ENCODE results near the gene CIAO2A. TPM values are rescaled to one million over a fixed set of nuclear protein-coding genes. Genes with fewer than 3 reads are reported as not detected.

CIAO2A gene
- total RNA-seq, 2 experiments from 2014 or later = 78.7 to 84.7 TPM

DNA sequence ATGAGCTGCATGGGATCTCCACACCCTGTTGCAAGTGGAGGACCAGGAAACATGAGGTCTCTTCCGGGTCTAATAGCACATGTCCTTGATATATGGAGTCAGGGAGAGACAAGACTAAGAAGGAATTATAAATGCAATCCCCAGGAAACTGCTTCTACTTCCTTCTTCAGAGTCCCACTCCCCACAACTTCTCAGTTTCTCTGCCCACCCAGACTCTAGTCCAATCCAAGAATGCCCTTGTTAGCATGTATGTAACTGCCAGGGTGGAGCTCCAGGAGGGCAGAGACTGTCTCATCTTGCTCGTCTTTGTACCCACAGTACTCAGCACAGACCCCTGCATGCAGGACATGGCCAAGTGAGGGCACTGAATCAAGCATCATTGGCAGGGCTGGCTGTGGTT lies 55.7 kb downstream of the CIAO2A start:
- no peak overlapping the region for H3K4me2 ChIP-seq (ENCODE audit: low read length)
- DNase-seq (ENCODE audit: low spot score) = no peak
- intact Hi-C loops (cut with micrococcal nuclease; ENCODE audit: unreplicated experiment) = no loop called here
- no peak for TF ChIP-seq EZH2phosphoT487 (IDR thresholded peaks at IDR 0.05; ENCODE audit: borderline replicate concordance, low read depth, low read length)
- TF ChIP-seq, protein P1, sequence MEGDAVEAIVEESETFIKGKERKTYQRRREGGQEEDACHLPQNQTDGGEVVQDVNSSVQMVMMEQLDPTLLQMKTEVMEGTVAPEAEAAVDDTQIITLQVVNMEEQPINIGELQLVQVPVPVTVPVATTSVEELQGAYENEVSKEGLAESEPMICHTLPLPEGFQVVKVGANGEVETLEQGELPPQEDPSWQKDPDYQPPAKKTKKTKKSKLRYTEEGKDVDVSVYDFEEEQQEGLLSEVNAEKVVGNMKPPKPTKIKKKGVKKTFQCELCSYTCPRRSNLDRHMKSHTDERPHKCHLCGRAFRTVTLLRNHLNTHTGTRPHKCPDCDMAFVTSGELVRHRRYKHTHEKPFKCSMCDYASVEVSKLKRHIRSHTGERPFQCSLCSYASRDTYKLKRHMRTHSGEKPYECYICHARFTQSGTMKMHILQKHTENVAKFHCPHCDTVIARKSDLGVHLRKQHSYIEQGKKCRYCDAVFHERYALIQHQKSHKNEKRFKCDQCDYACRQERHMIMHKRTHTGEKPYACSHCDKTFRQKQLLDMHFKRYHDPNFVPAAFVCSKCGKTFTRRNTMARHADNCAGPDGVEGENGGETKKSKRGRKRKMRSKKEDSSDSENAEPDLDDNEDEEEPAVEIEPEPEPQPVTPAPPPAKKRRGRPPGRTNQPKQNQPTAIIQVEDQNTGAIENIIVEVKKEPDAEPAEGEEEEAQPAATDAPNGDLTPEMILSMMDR (conservative IDR thresholded peaks at IDR 0.05; ENCODE audit: low read length) = no peak
- no peak overlapping the region for H3K27ac ChIP-seq (ENCODE audit: low read depth, low read length, poor library complexity, severe bottlenecking)
- H4K20me1 ChIP-seq (ENCODE audit: insufficient read depth, low read length) = no peaks in the 10 kb centered on the region
- no peaks in the 10 kb centered on the region for H3K9me2 ChIP-seq (ENCODE audit: insufficient read depth, low read length)
- H2AFZ ChIP-seq (ENCODE audit: low read length) = no peak overlapping the region
- H3K9me3 ChIP-seq (ENCODE audit: low read length) = no peaks in the 10 kb centered on the region
- no TSS peak for BruUV-seq (replicated peaks)
- ChIA-PET CTCF (ENCODE audit: unreplicated experiment) (no interaction called here), POLR2A (no interaction called here)
- H3K4me1 ChIP-seq (ENCODE audit: insufficient read depth, low read length, poor library complexity, severe bottlenecking) = no peaks in the 10 kb centered on the region
- no peaks in the 10 kb centered on the region for H3K79me2 ChIP-seq (ENCODE audit: insufficient read depth, low read depth, low read length)
- H3K4me3 ChIP-seq (ENCODE audit: low read depth, low read length, poor library complexity, severe bottlenecking) = no peak overlapping the region
- H3K36me3 ChIP-seq (ENCODE audit: insufficient read depth, low read length) = no peaks in the 10 kb centered on the region

DNA sequence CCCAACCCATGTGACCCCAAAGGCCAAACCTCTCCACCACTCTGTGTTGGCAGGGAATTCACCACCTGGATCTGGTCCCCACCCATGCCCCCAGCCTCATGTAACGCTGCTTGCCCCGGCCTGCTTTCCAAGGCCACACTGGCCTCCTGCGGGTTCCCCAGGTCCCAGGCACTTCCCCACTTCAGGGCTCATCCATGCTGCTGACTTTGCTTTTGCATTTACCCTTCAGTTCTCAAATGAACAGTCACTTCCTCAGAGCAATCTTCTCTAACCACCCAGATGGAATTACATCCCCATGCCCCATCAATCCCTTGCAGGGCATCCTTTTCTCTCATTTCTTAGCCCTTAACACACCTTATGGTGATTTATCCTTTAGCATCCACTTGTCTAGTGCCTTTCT lies 56.5 kb downstream of the CIAO2A start:
- Histone ChIP-seq H3K4me2 (ENCODE audit: low read length) (no peak overlapping the region), H3K9me2 (ENCODE audit: insufficient read depth, low read length) (no peaks in the 10 kb centered on the region), H3K4me1 (ENCODE audit: insufficient read depth, low read length, poor library complexity, severe bottlenecking) (no peaks in the 10 kb centered on the region), H3K36me3 (ENCODE audit: insufficient read depth, low read length) (no peaks in the 10 kb centered on the region), H4K20me1 (ENCODE audit: insufficient read depth, low read length) (no peaks in the 10 kb centered on the region), H3K27ac (ENCODE audit: low read depth, low read length, poor library complexity, severe bottlenecking) (no peak overlapping the region), H2AFZ (ENCODE audit: low read length) (no peak overlapping the region), H3K9me3 (ENCODE audit: low read length) (no peaks in the 10 kb centered on the region), H3K79me2 (ENCODE audit: insufficient read depth, low read depth, low read length) (no peaks in the 10 kb centered on the region), H3K4me3 (ENCODE audit: low read depth, low read length, poor library complexity, severe bottlenecking) (no peak overlapping the region)
- BruUV-seq (replicated peaks) = no TSS peak
- TF ChIP-seq EZH2phosphoT487 (IDR thresholded peaks at IDR 0.05; ENCODE audit: borderline replicate concordance, low read depth, low read length) = no peak
- TF ChIP-seq, protein P1 (conservative IDR thresholded peaks at IDR 0.05; ENCODE audit: low read length) = no peak
- CTCF ChIA-PET (ENCODE audit: unreplicated experiment) = no interaction called here
- DNase-seq (ENCODE audit: low spot score) = no peak
- POLR2A ChIA-PET = interaction anchor here (0.6 kb wide), 1 partner anchor 322 kb away, joined by 3 read pairs; no protein-coding TSS in a partner anchor
- intact Hi-C loops (cut with micrococcal nuclease; ENCODE audit: unreplicated experiment) = no loop called here

DNA sequence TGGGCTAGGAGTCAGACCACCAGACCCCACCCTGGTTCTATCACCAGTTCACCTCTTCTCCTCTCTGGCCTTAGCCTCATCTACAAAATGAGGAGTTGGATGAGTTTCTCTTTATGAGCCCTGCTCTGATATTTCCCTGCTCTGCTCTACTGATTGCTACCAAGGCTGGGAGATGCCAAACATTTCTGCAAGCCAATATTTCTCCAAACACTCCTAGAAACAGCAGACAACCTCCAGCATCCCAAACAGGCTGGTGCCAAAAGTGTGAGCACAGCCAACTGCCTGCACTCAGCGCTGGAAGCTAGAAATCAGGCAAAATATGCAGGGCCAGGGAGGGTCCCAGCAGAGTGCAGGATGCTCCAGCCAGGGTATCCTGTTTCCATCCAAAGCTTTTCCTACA lies 58.1 kb downstream of the CIAO2A start:
- H4K20me1 ChIP-seq (ENCODE audit: insufficient read depth, low read length) = no peaks in the 10 kb centered on the region
- no peak overlapping the region for H3K27ac ChIP-seq (ENCODE audit: low read depth, low read length, poor library complexity, severe bottlenecking)
- no peaks in the 10 kb centered on the region for H3K4me1 ChIP-seq (ENCODE audit: insufficient read depth, low read length, poor library complexity, severe bottlenecking)
- no peaks in the 10 kb centered on the region for H3K9me2 ChIP-seq (ENCODE audit: insufficient read depth, low read length)
- H3K4me2 ChIP-seq (ENCODE audit: low read length) = no peak overlapping the region
- no peaks in the 10 kb centered on the region for H3K79me2 ChIP-seq (ENCODE audit: insufficient read depth, low read depth, low read length)
- ChIA-PET POLR2A (interaction anchor here (0.6 to 0.7 kb wide), 3 partner anchors 14 to 331 kb away, joined by 3 read pairs; no protein-coding TSS in a partner anchor), CTCF (ENCODE audit: unreplicated experiment) (no interaction called here)
- no peak overlapping the region for H3K4me3 ChIP-seq (ENCODE audit: low read depth, low read length, poor library complexity, severe bottlenecking)
- H3K9me3 ChIP-seq (ENCODE audit: low read length) = no peaks in the 10 kb centered on the region
- no TSS peak for BruUV-seq (replicated peaks)
- no peaks in the 10 kb centered on the region for H3K36me3 ChIP-seq (ENCODE audit: insufficient read depth, low read length)
- intact Hi-C loops (cut with micrococcal nuclease; ENCODE audit: unreplicated experiment) = no loop called here
- DNase-seq (ENCODE audit: low spot score) = no peak
- no peak overlapping the region for H2AFZ ChIP-seq (ENCODE audit: low read length)
- no peak for TF ChIP-seq EZH2phosphoT487 (IDR thresholded peaks at IDR 0.05; ENCODE audit: borderline replicate concordance, low read depth, low read length)
- TF ChIP-seq, protein P1 (conservative IDR thresholded peaks at IDR 0.05; ENCODE audit: low read length) = no peak
